ENCODE data around the gene CDK5. TPM values are rescaled to one million over a fixed set of nuclear protein-coding genes. Genes with fewer than 3 reads are reported as not detected.

CDK5 gene
- total and polyA plus RNA-seq, 9 of the 15 experiments (the other 6 are each of a cell fraction or from before 2014, with no cell fraction given) = 3.2 to 38.0 (median 27.5) TPM

- peak; percentile 97; the same call in 1 of the 2 replicates for TF ChIP-seq RERE (CRISPR knock-in tag; IDR thresholded peaks at IDR 0.05; ENCODE audit: borderline replicate concordance)
- no peak for TF ChIP-seq FOXM1 (IDR thresholded peaks at IDR 0.05; ENCODE audit: low read depth)
- TF ChIP-seq FOXM1 (CRISPR knock-in tag; IDR thresholded peaks at IDR 0.05; ENCODE audit: low read depth) = no peak
- TF ChIP-seq HMGXB4 (CRISPR knock-in tag; IDR thresholded peaks at IDR 0.05) = no peak
- no peak for TF ChIP-seq TAL1 (IDR thresholded peaks at IDR 0.05)
- no peak for TF ChIP-seq ZNF75A (CRISPR knock-in tag; IDR thresholded peaks at IDR 0.05)
- TF ChIP-seq NELFE (IDR thresholded peaks at IDR 0.05; ENCODE audit: insufficient read depth, insufficient read length) = no peak
- TF ChIP-seq MAFG (tag; conservative IDR thresholded peaks at IDR 0.05) = no peak
- TF ChIP-seq DPF2 (IDR thresholded peaks at IDR 0.05) = no peak
- TF ChIP-seq MLX (CRISPR knock-in tag; conservative IDR thresholded peaks at IDR 0.05) = 0 out of 4 replicates have a peak, but pooled peaks of 1 of the 2 experiments have one; percentile 34
- no peak; the same call in 1 of the 2 replicates for TF ChIP-seq ZNF644 (tag; IDR thresholded peaks at IDR 0.05; ENCODE audit: low read depth)
- no peak for TF ChIP-seq ZNF395 (CRISPR knock-in tag; IDR thresholded peaks at IDR 0.05)
- no peak for TF ChIP-seq U2AF1 (optimal IDR thresholded peaks at IDR 0.05; ENCODE audit: low read depth, low read length)
- no peak for TF ChIP-seq ZNF143 (CRISPR knock-in tag; IDR thresholded peaks at IDR 0.05)
- no peak for TF ChIP-seq TCF15 (CRISPR knock-in tag; IDR thresholded peaks at IDR 0.05)
- TF ChIP-seq PHF20 (IDR thresholded peaks at IDR 0.05; ENCODE audit: partially characterized antibody) = peak; percentile 29
- no peak for TF ChIP-seq GATAD2A (IDR thresholded peaks at IDR 0.05)
- TF ChIP-seq HMGN3 (IDR thresholded peaks at IDR 0.05; ENCODE audit: borderline replicate concordance, extremely low read depth, insufficient read length, low read depth, low read length) = no peak
- no peak for TF ChIP-seq GTF2A2 (tag; IDR thresholded peaks at IDR 0.05)
Observed at GRCh38 chr7:151039850-151040548, 17.7 kb downstream of the CDK5 start (continued).

Measured in K562 (cell line).